ENCODE measurements around the gene RIN3. TPM values are rescaled to one million over a fixed set of nuclear protein-coding genes. Genes with fewer than 3 reads are reported as not detected.

The RIN3 gene
- total and polyA plus RNA-seq, 10 of the 15 experiments (the other 5 are each of a cell fraction or from before 2014, with no cell fraction given) = 0.91 to 23.3 (median 6.3) TPM

DNA sequence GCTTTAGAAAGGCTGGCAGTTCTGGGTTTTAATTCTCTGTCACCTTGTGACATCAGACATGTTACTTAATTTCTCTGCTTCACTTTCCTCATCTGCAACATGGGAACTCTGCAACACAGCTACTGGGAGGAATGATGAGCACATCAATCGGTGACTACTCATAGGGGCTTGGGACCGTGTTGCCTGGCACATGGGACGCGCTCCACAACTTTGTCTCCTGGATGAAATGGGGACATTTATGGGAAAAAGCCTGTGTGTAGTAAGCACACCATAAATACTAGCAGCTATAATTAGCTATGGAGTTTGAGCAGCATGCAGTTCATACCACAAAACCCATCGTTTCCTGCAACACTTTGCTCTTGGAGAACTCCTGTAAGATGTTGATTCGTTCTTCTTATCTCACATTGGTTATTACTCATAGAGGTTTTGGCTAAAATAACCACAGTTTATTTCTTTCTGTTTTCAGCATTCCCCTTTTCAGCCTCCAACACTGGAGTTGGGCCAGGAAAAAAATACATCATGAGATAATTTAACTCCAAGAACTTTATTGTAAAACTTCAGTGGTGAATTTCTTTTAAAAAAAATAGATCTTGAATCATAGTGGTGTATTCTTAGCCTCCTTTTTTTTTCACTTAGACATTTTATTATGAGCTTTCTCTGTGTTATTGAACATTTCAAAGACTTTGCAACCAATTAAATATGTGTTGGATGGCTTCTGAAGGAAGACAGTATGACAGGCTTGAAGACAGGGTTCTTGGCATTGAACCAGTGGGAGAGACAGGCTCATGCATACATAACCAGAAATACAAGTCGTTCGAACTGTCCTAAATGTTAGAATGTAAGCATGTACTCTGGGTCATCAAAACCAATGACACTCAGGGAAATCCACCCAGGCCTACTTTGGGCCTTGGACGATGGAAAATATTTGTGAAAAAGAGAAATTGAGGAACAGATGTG lies 72.7 kb downstream of the RIN3 start (continued):
- no peak for TF ChIP-seq NFXL1 (IDR thresholded peaks at IDR 0.05; ENCODE audit: borderline replicate concordance)
- TF ChIP-seq CHD1 (IDR thresholded peaks at IDR 0.05; ENCODE audit: low read depth, low read length) = no peak
- TF ChIP-seq MAX (IDR thresholded peaks at IDR 0.05; ENCODE audit: low read depth, low read length) = no peak

GRCh38 chr14:92586963-92587699 lies 73.5 kb downstream of the RIN3 start:
- Histone ChIP-seq H3K79me2 (ENCODE audit: control insufficient read depth, insufficient read depth, low read length) (no peaks in the 10 kb centered on the region), H3K9ac (ENCODE audit: control insufficient read depth, insufficient read depth, low read length) (no peak overlapping the region), H3K27ac (ENCODE audit: control insufficient read depth, insufficient read depth) (no peak overlapping the region; the same call in 1 of the 2 replicates), H3K27me3 (replicated peaks in 1 of 2; ENCODE audit: control insufficient read depth in 2 of 2, insufficient read depth in 2 of 2, low read length in 1 of 2) (no peaks in the 10 kb centered on the region), H3K4me2 (ENCODE audit: control insufficient read depth, insufficient read depth) (no peak overlapping the region), H3K36me3 (ENCODE audit: control insufficient read depth in 2 of 2, insufficient read depth in 2 of 2, low read length in 1 of 2) (no peaks in the 10 kb centered on the region; a peak in 1 of 4 replicates), H3K4me3 (no peak overlapping the region), H3K9me3 (replicated peaks; ENCODE audit: control insufficient read depth, insufficient read depth, low read length) (peaks cover 6% of the 10 kb centered on the region; the same call in 2 of the 3 replicates), H2AFZ (ENCODE audit: control insufficient read depth, low read depth, low read length) (no peak overlapping the region), H3K4me1 (ENCODE audit: control insufficient read depth, insufficient read depth, low read length) (peaks cover 62% of the 10 kb centered on the region), H4K20me1 (ENCODE audit: control insufficient read depth, insufficient read depth) (no peaks in the 10 kb centered on the region; the same call in 1 of the 2 replicates)
- SMC1A ChIA-PET (ENCODE audit: uncharacterized antibody, unreplicated experiment) = interaction anchor here (0.7 to 8.7 kb wide), 16 partner anchors 10 to 296 kb away, joined by 3 to 137 read pairs (median 9); no protein-coding TSS in a partner anchor
- BruUV-seq (replicated peaks) = no TSS peak
- FAIRE-seq = no peak
- POLR2A ChIA-PET = interaction anchor here (0.5 to 1.6 kb wide), 7 partner anchors 10 to 127 kb away, joined by 3 to 11 read pairs (median 3); no protein-coding TSS in a partner anchor
- DNase-seq (ENCODE audit: low read depth, low spot score) = no peak
- ATAC-seq = no peak
- RAD21 ChIA-PET (ENCODE audit: unreplicated experiment) = interaction anchor here (0.5 to 8.7 kb wide), 17 partner anchors 8 to 329 kb away, joined by 3 to 101 read pairs (median 7); no protein-coding TSS in a partner anchor
- intact Hi-C loops (cut with micrococcal nuclease; ENCODE audit: unreplicated experiment) = loop anchor here (5.0 kb wide), 2 partner anchors 75 to 195 kb away; partner anchors contain the start of gene RIN3
- CTCF ChIA-PET = interaction anchor here (0.7 to 6.5 kb wide), 20 partner anchors 10 to 481 kb away, joined by 3 to 81 read pairs (median 5); partner anchors contain the start of gene ATXN3
- in situ Hi-C loops (cut with MboI) = loop anchor here (10.0 kb wide), 1 partner anchor 188 kb away; no protein-coding TSS in a partner anchor
- peak; percentile 33; the same call in 1 of the 2 replicates for TF ChIP-seq RAD21 (IDR thresholded peaks at IDR 0.05; ENCODE audit: insufficient read depth, low read depth, low read length)
- no peak for TF ChIP-seq IRF5 (IDR thresholded peaks at IDR 0.05; ENCODE audit: borderline replicate concordance)
- peak in 1 of 3 experiments; percentile 33; a peak in 1 of 6 replicates for TF ChIP-seq CTCF (IDR thresholded peaks at IDR 0.05 in 2 of 3, conservative IDR thresholded peaks at IDR 0.05 in 1 of 3; ENCODE audit: control insufficient read depth in 2 of 3, extremely low read depth in 1 of 3, insufficient read depth in 1 of 3, low read depth in 3 of 3, low read length in 3 of 3)
- 88% methylated on average over 7 of the region's 7 CpGs for WGBS (ENCODE audit: insufficient coverage, insufficient replicate concordance, low lambda C conversion rate, missing lambda C conversion rate)
